ENCODE results near the gene BRF1. TPM values are rescaled to one million over a fixed set of nuclear protein-coding genes. Genes with fewer than 3 reads are reported as not detected.

BRF1 gene
- total and polyA plus RNA-seq, 2 of the 8 experiments (the other 6 are each of a cell fraction or from before 2014, with no cell fraction given) = 7.7 to 18.3 TPM

- peak overlapping the region; percentile 81 to 90 for H3K4me2 ChIP-seq (ENCODE audit: insufficient read depth in 1 of 2, low read depth in 2 of 2, low read length in 2 of 2)
- H3K4ac ChIP-seq (replicated peaks; ENCODE audit: insufficient read length, low read depth, low read length) = peak overlapping the region; percentile 94
- H3K23me2 ChIP-seq (ENCODE audit: low read depth, low read length) = peaks cover 4% of the 10 kb centered on the region; the same call in 1 of the 2 replicates
- no peaks in the 10 kb centered on the region for H3K79me2 ChIP-seq (ENCODE audit: control insufficient read depth in 1 of 2, insufficient read depth in 2 of 2, low read length in 2 of 2)
- no peaks in the 10 kb centered on the region for H3K9me3 ChIP-seq (ENCODE audit: insufficient read depth in 2 of 2, low read depth in 1 of 2, low read length in 1 of 2)
- peaks cover 0 to 6% (median 3%) of the 10 kb centered on the region in 4 experiments; a peak in 6 of 7 replicates for H3K4me1 ChIP-seq (replicated peaks in 1 of 4; ENCODE audit: control insufficient read depth in 3 of 4, insufficient read depth in 4 of 4, low read length in 3 of 4)
- no peak overlapping the region for H3K27ac ChIP-seq (ENCODE audit: low read depth, low read length)
- no peak overlapping the region for H2BK20ac ChIP-seq (ENCODE audit: low read length)
- DNase-seq (ENCODE audit: low read depth in 1 of 2, low spot score in 2 of 2) (no peak), FAIRE-seq (no peak)
- H2BK12ac ChIP-seq (ENCODE audit: low read depth, low read length) = peak overlapping the region; percentile 84; the same call in 1 of the 2 replicates
- H3K4me3 ChIP-seq (ENCODE audit: extremely low read depth in 1 of 4, insufficient read depth in 2 of 4, low read depth in 3 of 4, low read length in 4 of 4) = peak overlapping the region; percentile 23 to 59 (median 31)
- H3K79me1 ChIP-seq (ENCODE audit: low read depth, low read length) = peaks cover 3% of the 10 kb centered on the region
- H3K27me3 ChIP-seq (replicated peaks in 1 of 4; ENCODE audit: control insufficient read depth in 3 of 4, extremely low read depth in 1 of 4, insufficient read depth in 3 of 4, low read length in 3 of 4) = peaks cover 9 to 26% (median 18%) of the 10 kb centered on the region in 4 experiments
- no peak overlapping the region for H3K56ac ChIP-seq (replicated peaks; ENCODE audit: insufficient read length, low read depth, low read length)
- no peak overlapping the region for H3K9ac ChIP-seq (replicated peaks in 1 of 4; ENCODE audit: extremely low read depth in 1 of 4, low read depth in 3 of 4, low read length in 3 of 4)
- no peak overlapping the region for H2AFZ ChIP-seq (ENCODE audit: low read length)
- H2BK120ac ChIP-seq (replicated peaks; ENCODE audit: low read depth, low read length) = no peak overlapping the region
- H2BK15ac ChIP-seq (ENCODE audit: low read length) = no peak overlapping the region
- H4K5ac ChIP-seq (ENCODE audit: insufficient read length, low read depth, low read length) = no peak overlapping the region
- H4K20me1 ChIP-seq (replicated peaks in 1 of 2; ENCODE audit: control insufficient read depth in 1 of 2, insufficient read depth in 2 of 2, low read length in 2 of 2) = peaks cover 7 to 22% of the 10 kb centered on the region in 2 experiments
- peak overlapping the region; percentile 48; the same call in 1 of the 2 replicates for H3K18ac ChIP-seq (ENCODE audit: extremely low read depth, low read length)
- no peak overlapping the region for H2AK5ac ChIP-seq (ENCODE audit: low read depth, low read length)
- no peak overlapping the region for H3K23ac ChIP-seq (ENCODE audit: insufficient read length)
- no peak overlapping the region for H3K14ac ChIP-seq (ENCODE audit: insufficient read length)
- POLR2A ChIA-PET (ENCODE audit: partially characterized antibody) = no interaction called here
- H4K91ac ChIP-seq (replicated peaks; ENCODE audit: insufficient read length, low read length) = peak overlapping the region; percentile 81
- CTCF ChIA-PET (ENCODE audit: partially characterized antibody) = interaction anchor here (1.0 to 3.6 kb wide), 8 partner anchors 12 to 73 kb away, joined by 3 to 27 read pairs (median 4); no protein-coding TSS in a partner anchor
- 8% methylated on average over 42 of the region's 116 CpGs; no CpG with 5 or more reads in 1 of the 2 experiments for WGBS, 2 experiments (ENCODE audit: extremely low coverage in 1 of 2, insufficient coverage in 1 of 2, insufficient read length in 1 of 2, insufficient replicate concordance in 2 of 2, low coverage in 1 of 2, low lambda C conversion rate in 2 of 2, missing lambda C conversion rate in 1 of 2)
- H4K8ac ChIP-seq (ENCODE audit: extremely low read depth, insufficient read depth, low read length) = no peak overlapping the region
- H2BK5ac ChIP-seq (ENCODE audit: low read depth, low read length) = no peak overlapping the region
- H3K36me3 ChIP-seq (ENCODE audit: control insufficient read depth in 2 of 4, insufficient read depth in 4 of 4, low read length in 3 of 4) = no peaks in the 10 kb centered on the region
- TF ChIP-seq RFX5 (IDR thresholded peaks at IDR 0.05; ENCODE audit: borderline replicate concordance, low read depth, low read length) (no peak), SIN3A (conservative IDR thresholded peaks at IDR 0.05 in 1 of 2, IDR thresholded peaks at IDR 0.05 in 1 of 2; ENCODE audit: low read depth in 1 of 2, low read length in 2 of 2) (no peak), YY1 (IDR thresholded peaks at IDR 0.05; ENCODE audit: low read depth, low read length) (no peak), HDAC2 (IDR thresholded peaks at IDR 0.05; ENCODE audit: borderline replicate concordance in 1 of 2, low read depth in 2 of 2, low read length in 2 of 2) (0 out of 4 replicates have a peak, but pooled peaks of 1 of the 2 experiments have one; percentile 23), HDAC6 (IDR thresholded peaks at IDR 0.05; ENCODE audit: low read depth, low read length) (no peak), TAF1 (IDR thresholded peaks at IDR 0.05; ENCODE audit: low read depth, low read length) (no peak), E2F6 (IDR thresholded peaks at IDR 0.05) (peak; percentile 69), ATF2 (IDR thresholded peaks at IDR 0.05; ENCODE audit: low read length) (no peak)
These were observed 133.3 kb downstream of the BRF1 start for GRCh38 chr14:105167303-105168092.
